T-helper 2 cell (primary cell): ENCODE data around the gene SDR39U1.
A peak's percentile ranks its signal among the peaks of the same experiment; 100 is the strongest.
"Not testable (repeated sequence)": the region's sequence is repeated elsewhere in the genome, so short reads cannot be mapped to it uniquely, and the experiment has no call there.

ENCODE experiments used
- DNase-seq, 5 experiments: peaks; one replicate each; pipeline versions ENCODE4 v3.0.0 to v3.0.0-alpha.2; 2012 to 2022
- total RNA-seq, 2 donors: gene quantifications; one replicate each; lab custom pipeline; 2026; lab: John Stamatoyannopoulos, UW

The SDR39U1 gene, protein sequence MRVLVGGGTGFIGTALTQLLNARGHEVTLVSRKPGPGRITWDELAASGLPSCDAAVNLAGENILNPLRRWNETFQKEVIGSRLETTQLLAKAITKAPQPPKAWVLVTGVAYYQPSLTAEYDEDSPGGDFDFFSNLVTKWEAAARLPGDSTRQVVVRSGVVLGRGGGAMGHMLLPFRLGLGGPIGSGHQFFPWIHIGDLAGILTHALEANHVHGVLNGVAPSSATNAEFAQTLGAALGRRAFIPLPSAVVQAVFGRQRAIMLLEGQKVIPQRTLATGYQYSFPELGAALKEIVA
- 44.3 to 61.1 reads per million in 2 donors for total RNA-seq

DNA sequence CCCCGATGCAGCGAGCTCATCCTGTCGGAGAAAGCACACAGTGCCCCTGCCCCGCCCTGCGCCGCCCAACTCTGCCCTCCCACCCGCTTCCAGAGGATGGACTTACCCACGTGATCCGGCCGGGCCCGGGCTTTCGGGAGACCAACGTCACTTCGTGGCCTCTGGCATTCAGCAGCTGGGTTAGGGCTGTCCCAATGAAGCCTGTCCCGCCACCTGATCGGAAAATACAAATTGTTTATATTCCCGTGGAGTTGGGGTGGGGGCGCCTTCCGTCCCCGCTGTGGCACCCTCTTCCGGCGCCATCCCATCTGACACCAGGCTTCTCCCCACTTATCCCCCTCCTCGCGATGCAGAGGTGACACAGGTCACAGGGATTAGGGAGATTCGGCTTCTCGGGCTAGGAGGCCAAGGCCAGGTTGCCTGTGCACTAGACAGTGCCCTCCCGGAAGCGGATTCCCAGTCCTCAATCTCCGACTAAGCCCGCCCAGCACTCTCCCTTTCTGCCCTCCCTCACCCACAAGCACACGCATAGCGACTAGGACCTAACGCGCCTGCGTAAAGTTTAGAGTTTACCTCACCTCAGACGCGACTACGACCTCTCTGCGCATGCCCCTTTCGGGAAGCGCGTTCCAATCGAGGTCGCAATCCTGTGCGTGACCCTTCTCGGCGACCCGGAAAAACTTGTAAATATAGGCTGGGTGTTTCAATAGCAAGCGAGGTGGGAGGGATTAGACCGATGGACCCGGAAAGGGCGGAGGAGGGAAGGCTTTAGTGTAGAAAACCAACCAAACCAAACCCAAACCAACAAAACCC, at the start of gene SDR39U1:
SDR39U1 (minus strand) TSS at position 537 of the 813 bp plus-strand sequence; CDS start at position 530, 7 bp downstream.
- peak; percentile 82 to 99 (median 94) for DNase-seq

DNA sequence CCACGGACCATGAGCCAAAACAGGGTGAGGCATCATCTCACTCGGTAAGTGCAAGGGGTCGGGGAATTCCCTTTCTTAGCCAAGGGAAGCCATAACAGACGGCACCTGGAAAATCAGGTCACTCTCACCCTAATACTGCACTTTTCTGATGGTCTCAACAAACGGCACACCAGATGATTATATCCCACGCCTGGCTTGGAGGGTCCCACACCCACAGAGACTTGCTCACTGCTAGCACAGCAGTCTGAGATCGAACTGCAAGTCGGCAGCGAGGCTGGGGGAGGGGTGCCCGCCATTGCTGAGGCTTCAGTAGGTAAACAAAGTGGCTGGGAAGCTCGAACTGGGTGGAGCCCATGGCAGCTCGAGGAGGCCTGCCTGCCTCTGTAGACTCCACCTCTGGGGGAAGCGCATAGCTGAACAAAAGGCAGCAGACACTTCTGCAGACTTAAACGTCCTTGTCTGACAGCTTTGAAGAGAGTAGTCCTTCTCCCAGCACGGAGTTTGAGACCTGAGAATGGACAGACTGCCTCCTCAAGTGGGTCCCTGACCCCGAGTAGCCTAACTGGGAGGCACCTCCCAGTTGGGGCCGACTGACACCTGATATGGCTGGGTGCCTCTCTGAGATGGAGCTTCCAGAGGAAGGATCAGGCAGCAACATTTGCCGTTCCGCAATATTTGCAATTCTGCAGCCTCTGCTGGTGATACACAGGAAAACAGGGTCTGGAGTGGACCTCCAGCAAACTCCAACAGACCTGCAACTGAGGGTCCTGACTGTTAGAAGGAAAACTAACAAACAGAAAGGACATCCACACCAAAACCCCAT, 49.2 kb upstream of the SDR39U1 start:
- DNase-seq: not testable (repeated sequence)

DNA sequence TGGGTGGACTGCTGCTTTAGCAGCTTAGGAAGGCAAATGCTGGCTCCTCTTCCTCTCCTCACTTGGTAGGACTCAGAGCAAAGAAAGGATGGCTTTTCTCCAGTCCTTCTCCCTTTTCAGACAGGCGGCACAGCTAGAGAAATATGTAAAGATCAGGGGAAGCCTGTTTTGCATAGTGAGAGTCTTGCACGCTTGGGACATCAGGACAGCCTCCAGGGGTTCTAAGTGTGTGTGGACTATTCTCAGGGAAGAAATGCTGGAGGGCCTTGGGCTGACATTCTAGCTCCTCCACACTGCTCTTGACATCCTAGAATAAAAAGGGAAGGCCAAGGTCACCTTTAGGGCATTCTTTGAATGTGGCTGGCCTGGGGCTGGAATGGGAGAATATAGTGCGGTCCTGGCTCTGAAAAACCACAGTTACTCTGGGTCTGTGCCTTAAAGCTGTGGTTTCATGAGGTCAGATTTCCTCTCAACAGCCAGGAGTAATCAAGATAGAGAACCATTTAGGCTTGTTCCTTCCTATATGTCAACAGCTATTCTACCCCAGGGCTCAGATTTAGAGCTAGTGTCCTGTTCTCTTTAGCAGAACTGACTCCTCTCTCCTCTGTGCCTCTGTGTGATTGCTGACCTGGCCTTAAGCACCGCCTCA, 41.2 kb upstream of the SDR39U1 start:
- DNase-seq: peak in 1 of 5 experiments; percentile 50

DNA sequence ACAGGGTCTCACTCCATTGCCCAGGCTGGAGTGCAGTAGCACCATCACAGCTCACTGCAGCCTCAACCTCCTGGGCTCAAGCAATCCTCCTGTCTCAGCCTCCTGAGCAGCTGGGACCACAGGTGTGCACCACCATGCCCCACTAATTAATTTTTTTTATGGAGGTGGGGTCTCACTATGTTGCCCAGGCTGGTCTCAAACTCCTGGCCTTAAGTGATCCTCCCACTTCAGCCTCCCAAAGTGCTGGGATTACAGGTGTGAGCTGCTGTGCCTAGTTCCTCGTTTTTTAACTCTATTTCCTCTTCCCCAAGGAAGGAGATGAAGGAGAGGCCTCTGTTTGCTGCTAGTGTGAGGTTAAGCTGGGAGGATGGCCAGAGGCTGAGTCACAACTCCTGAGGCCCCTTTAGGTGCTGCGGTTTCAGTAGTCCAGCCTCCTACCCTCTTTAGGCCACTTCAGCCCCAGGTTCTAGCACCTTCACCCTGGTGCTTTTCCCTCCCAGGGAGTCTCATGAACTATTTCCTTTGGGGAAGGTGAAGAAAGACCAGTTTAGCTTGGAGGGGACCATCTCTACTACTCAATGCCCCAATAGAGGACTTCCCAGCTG, 40.2 kb upstream of the SDR39U1 start:
- DNase-seq: not testable (repeated sequence)

DNA sequence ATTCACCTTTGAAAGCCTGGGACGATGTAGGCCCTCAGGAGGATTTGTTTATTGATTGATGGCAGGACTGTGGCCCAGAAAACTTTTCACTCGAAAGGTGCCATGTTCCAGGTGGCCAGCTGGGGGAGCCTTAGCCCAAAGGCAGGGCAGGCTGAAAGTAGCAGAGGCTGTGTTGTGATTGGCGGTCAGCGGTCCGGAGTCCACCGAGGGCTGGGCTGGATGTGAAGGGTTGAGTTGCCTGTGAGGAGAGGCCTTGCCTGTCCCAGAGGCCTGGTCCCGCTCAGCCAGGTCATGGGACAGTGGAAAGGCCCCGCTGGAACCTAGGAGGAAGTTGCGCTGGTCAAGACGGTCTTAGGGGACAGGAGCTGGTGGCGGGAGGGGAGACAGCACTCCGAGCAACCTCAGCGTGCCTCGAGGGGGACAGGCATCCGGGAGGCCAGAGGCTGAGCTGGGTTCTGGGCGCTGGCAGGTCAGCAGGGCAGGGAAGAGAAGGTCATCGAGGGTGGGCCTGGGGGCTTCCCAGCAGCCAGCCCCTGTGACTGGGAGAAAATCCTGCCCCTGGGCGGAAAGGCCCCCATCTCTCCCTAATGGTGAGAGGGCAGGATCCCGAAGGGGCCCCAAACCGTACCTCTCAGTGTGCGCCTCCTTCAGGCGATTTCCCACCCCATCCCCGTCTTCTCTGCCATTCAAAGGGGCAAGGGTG, 39.2 kb upstream of the SDR39U1 start:
- peak in 2 of 5 experiments; percentile 22 to 47 for DNase-seq

DNA sequence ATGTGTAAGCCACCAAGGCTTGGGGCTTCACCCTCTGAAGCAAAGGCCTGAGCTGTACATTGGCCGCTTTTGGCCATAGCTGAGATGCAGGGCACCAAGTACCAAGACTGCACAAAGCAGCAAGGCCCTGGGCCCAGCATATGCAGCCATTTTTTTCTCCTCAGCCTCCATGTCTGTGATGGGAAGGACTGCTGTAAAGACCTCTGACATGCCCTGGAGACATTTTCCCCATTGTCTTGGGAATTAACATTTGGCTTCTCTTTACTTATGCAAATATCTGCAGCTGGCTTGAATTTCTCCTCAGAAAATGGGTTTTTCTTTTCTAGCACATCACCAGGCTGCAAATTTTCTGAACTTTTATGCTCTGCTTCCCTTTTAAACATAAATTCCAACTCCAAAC, 37.4 kb upstream of the SDR39U1 start:
- DNase-seq: not testable (repeated sequence)

DNA sequence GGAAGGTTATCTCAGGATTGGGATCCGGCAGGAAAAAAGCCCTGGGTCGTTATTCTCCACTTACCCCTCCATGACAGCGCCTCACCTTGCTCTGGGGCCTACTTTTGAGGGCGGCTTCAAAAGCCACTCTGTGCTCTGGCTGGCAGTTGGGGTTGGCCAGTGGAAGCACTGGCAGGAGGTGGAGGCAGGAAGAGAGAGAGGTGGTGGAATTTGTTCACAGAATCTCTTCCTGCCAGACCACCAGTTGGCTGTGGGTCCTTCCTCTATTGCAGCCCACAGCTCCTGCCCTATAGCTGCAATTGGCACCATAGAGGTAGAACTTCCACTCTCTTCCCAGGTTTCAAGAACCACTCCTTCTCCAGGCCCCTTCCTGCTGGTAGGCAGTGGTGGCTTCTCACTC, 32.7 kb upstream of the SDR39U1 start:
- no peak for DNase-seq

DNA sequence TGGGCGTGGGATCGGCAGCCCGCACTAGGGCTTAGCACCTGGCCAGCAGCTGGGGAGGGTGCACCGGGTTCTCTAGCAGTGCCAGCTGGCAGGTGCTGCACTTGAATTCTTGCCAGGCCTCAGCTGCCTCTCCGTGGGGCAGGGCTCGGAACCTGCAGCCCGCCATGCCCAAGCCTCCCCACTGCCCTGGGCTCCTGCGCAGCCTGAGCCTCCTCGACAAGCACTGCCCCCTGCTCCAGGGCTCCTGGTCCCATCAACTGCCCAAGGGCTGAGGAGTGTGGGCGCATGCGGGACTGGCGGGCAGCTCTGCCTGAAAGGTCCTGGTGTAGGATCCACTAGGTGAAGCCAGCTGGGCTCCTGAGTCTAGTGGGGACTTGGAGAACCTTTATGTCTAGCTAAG, 30.6 kb upstream of the SDR39U1 start:
- no peak for DNase-seq

DNA sequence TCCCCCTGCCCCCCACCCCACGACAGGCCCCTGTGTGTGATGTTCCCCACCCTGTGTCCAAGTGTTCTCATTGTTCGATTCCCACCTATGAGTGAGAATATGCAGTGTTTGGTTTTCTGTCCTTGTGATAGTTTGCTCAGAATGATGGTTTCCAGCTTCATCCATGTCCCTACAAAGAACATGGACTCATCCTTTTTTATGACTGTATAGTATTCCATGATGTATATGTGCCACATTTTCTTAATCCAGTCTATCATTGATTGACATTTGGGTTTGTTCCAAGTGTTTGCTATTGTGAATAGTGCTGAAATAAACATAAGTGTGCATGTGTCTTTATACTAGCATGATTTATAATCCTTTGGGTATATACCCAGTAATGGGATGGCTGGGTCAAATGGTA, 27.9 kb upstream of the SDR39U1 start:
- DNase-seq: not testable (repeated sequence)

DNA sequence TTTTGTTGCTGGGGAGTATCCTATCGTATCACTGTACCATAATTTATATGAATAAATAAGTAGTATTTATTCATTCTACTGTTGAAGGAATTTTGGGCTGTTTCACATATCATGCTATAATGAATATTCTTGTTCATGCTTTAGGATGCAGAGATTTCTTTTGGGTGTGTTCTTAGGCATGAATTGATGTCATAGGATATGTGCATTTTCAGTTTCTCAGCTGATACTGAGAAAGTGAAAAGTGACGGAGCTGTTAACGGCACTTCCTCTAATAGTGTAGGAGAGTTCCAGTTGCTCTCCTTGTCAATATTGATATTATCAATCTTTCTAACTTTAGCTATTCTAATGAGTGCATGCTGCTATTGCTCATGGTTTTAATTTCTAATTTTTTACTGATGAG, 23.2 kb upstream of the SDR39U1 start:
- DNase-seq: no peak

DNA sequence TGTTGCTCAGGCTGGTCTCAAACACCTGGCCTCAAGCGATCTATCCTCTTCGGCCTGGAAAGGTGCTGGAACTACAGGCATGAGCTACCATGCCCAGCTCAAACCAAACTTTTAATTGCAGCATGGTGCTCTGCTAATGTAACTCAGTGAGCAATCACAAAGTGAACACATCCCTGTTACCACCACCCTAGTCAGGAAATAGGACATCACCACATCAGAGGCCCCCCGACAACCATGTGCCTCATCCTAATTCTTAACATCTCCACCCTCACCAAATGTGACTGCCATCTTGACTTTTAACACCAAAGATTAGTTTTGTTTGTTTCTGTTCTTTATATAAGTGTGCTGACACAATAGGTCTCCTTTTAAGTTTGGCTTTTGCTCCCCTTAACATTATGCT, 22.8 kb upstream of the SDR39U1 start:
- DNase-seq: no peak

DNA sequence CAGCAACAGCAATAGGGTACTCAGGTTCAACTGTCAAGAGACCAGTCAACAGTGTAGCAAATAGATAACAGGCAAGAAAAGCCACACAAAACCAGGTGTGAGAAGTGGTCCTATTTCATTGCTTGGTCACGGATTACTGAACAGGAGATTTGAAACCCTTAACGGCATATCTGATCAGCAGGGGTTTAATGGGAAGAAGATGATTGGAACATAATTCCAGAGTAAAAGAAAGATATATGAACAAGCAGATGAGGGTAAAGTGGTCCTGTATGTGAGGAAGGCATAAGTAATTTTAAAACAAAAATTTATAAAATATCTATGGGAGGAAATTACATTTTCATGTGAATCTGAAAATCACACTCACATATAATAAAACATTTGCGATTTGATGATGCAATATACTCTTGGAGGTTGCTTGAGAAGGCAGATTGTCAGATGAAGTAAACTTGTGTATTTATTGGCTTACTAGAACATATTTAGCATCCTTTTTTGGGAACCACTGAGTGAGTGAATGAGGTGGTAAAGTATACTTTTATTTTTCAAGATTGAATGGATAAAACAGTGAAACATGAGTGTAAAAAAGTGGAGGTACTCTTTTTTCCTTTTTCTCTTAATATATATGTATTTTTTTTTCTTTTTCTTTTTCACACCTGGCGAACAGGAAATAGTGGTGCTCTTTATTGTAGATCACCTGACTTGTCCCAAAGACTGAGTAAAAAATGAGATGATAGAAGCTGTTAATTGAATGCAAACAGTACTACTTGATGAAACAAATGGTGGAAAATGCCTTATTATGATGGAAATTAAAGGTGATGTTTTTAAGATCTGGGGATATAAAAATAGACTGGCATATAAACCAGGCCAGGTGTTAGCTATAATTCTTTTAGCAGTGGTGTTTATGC, 21.6 kb upstream of the SDR39U1 start:
- no peak for DNase-seq

DNA sequence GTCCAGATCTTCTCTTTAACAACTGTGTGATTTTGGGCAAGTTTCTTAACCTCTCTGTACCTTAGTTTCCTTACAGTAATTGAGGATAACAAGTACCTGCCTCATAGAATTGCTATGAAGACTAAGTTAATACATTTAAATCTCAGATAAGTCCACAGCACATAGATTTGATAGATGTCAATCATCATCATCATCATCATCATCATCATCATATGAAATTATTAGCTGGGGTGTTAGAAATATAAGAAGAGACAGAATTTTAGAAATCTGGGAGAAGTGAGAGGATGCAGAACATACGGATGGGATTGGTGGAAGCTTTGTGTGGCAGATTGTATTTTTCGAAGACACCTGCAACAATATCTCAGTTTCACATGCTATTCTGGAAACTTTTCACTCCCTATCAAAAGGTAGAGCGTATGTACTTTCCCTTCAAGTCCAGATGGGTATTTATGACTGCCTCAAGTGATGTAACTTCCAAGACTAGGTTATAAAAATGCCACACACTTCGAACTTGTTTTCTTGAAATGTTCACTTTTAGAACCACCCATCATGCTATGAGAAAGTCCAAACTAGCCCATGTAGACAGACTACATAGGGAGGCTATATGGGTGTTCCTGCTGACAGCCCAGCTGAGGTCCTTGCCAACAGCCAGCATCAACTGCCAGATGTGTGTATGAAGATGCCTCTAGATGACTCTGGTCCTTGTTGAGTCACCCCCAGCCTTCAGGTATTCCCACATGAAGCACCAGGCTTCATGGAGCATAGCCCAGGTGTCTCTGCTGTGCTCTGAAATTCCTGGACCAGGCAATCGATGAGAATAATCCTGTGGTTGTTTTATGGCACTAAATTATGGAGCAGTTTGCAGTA, 20.7 kb upstream of the SDR39U1 start:
- DNase-seq: no peak

DNA sequence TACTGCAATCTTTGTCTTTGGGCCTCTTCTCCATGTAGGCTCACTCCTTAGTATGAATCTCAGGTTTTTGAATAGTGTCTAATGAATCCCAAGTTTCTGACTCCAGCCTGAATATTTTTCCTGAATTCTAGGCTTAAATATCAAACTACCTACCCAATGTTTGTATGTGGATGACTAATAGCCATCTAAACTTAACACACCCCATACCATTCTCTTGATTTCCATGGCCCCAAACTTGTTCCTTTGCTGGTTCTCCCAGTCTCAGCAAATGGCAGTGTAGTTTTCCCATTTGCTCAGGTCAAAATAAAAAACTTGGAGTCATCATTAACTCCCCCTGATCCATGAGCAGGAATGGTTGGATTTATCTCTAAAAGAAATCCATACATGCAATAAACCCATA, 18.8 kb upstream of the SDR39U1 start:
- DNase-seq: no peak

DNA sequence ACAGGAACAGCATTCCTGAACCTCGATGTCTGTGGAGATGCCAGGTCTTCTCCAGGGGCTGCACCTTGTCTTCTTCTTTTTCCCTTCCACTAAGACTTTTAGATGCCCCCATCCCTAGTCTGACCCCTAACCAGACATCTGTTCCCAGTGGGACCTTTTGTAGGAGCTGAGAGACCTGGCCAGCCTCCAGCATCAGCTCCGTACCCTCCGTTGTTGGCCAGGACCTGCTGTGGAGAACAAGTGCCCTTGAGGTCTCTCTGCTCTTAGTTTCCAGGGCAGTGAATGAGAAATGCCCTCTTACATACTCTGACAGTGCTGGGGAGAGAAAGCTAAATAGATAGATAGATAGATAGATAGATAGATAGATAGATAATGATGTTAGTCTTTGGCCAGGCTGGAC, 16.8 kb upstream of the SDR39U1 start:
- DNase-seq: no peak

DNA sequence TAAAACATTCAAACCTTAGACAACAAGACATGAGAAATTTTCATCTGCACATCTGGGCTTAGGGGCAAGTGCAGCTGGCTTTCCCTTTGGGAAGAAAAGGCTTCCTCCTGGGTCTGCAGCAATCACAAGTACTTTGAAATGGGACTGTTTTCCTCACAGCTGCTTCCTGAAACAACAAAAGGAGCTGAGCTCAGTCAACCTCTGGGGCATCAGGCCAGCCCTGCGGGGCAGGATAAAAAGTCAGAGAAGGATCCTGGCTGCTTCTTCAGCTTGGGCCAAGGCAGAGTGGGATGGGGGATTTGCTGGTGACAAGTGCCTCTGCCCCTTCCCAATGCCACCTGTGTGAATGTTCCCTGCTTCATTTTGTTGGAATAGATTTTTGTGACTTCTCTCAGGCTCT, 16.2 kb upstream of the SDR39U1 start:
- no peak for DNase-seq

DNA sequence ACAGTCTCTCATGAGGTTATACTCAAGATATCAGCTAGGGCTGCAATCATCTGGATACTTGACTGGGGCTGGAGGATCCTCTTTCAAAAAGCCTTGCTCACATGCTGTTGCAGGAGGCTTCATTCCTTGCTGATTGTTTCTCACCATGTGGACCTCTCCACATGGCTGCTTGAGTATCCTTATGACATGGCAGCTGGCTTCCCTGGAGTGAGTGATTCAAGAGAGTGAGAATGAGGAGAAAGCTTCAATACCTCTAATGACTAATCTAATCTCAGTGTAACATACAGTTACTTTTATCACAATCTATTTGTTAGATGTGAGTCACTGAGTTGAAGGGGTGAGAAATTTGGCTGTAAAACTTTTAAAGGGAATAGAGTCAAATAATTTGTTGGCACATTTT, 14.4 kb upstream of the SDR39U1 start:
- DNase-seq: no peak

DNA sequence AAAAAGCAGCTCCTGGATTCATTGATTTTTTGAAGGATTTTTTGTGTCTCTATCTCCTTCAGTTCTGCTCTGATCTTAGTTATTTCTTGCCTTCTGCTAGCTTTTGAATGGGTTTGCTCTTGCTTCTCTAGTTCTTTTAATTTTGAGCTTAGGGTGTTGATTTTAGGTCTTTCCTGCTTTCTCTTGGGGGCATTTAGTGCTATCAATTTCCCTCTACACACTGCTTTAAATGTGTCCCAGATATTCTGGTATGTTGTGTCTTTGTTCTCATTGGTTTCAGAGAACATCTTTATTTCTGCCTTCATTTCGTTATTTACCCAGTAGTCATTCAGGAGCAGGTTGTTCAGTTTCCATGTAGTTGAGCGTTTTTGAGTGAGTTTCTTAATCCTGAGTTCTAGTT, 8.3 kb upstream of the SDR39U1 start:
- DNase-seq: not testable (repeated sequence)

DNA sequence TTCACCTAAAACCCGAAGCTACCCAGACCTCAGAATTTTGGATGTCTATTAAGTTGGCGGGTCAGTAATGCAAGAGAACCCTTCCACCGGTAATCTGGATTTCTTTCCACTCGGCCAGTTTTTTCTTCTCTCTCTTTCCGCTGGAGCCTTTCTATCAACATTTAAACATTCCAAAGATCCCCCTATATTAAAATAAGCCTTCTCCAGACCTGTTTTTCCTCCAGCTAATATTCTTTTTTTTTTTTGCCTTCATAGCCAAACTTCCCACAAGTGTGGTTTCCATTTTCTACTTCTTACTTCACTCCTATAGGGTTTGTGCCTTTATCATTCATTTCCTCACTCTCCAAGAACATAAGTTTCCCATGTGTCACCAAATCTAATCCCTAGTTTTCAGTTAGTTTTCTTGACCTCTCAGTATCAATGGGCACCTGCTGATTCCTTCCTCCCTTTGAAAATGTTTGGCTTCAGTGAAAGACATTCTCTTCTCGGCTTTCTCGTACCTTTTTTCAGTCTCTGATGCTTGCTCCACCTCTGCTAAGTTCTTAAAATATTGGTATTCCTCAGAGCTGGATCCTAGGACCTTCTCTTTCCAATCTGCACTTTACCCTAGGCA, 583 bp upstream of the SDR39U1 start:
- no peak for DNase-seq
